CD4-positive, alpha-beta T cell treated with Interleukin-15 for 4 hours (primary cell): ENCODE data around the gene MAGI1.

Experiments
- DNase-seq: peaks from one replicate; pipeline ENCODE4 v3.0.0-alpha.2; 2020; ENCODE audit warnings: low spot score

The MAGI1 gene

DNA sequence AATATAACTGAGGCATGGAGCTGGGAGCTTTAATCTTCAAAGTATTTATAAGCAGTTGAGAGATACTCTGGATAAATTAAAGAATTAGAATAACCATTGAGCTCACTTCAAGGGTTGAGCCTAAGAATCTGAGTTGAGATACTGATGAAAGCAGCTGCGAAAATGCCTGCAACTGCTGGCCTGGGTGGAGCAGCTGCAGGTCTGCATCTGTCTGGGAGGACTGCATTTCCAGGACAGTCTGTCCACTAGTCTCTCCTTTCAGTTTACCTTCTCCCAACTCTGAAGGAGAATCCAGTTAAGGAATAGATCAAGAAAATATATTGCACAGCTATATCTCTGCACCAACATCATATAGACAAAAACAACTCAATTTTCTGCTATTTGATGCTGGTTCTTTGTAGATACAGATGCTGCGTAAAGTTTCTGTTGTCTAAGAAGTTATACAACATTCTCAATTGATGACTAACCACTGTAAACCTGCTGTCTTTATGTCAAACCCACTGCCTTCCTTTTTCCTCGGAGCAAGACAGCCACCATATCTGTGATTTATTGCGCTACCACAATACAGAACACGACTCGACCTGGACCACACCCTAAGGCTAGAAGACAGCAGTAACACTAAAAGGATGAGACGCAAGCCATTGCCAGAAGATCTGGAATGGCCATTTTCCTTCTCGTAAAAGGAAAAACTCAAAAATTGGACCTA, 245.1 kb downstream of the MAGI1 start:
- DNase-seq, result no peak

DNA sequence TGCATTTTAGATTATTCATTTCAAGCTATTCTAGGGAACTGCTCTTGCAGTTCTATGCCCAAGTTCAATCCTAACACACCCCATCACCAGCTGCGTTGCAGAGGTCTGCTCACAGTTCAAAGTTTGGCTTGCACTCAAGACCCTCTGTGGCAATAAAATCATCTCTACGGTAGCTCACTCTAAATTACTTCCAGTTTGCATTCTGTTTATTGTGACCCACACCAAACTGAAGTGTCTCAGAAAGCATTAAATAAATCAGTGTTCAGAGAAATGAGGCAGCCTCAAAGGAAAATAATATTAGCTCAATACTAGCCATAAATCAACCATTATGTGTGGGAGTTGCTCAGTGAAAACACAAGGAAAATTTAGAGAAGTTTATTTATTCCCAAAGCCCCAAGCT, 250.3 kb downstream of the MAGI1 start:
- DNase-seq, result no peak

DNA sequence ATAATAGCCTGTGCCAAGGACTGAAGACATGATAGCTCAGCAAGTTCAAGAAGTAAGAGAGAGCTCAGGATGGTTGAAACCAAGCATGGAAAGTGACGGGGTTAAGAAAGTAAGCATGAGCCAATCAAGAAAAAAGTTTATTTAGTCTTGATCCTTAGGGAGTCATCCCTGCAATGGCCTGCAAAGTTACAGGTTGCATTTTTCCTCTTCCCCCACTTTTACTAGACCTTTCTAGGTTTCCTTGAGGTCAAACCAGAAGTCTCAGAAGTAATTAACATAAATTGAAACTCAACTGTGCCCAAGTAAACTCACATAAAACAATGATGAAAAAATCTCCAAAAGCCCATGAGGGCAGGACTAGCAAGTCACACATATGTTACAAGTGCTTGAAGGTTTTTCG, 250.9 kb downstream of the MAGI1 start:
- no peak for DNase-seq

DNA sequence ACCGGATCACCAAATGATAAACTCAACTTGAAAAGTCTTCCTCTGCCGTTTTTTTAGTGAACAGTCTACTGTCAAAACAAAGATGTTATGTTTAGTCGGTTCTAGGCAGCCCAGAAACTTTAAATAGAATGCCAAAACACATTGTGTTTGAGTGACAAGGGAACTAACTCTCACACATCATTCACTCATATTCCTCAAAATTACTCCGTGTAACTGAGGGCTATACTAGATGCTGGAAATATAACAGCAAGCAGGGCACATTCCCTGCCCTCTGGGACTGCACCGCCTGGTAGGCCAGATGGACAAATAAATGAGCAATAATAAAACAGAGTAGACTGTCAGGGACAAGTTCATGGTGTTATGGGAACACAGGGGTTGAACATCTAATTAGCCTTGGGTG, 251.4 kb downstream of the MAGI1 start:
- no peak for DNase-seq

DNA sequence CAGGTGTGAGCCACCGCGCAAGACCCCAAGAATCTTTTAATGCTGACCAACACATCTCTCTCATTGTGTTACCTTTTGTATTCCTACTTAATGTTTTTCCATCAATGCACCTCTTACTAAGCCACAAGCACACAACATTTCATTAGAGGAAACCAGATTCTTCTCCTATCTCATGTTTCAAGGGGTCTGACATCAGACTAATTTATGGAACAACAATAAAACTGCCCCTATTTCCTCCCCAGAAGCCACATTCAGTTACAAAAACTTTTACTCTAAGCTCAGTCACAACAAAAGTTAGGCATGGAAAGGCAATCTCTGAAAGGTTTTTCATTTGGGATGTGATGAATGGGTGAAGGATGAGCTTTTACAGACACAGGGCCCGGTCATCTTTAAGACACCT, 251.8 kb downstream of the MAGI1 start:
- DNase-seq, result no peak

DNA sequence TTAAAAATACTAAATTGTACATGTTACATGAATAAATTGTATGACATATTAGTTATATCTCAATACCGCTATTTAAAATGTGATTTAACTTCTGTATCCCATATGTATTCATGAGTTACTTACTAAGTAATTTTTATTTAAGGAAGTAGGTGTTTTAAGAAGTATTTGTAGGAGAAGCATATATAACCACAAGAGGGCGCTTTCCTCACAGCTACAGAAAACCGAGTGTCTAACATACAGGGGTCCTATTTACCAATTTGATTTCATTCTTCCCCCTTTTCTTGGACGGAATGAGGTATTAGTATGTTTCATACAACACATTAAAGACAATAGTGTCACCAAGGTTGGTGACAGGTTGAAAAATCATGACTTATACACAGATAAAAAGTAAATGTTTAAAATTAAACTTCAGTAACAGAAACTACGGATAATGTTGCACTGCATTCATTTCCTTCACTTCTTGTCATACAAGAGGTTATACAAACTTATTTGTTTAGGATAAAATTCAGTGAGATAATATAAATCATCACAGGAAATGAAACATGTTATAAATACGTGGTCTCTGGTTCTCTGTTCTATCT, 253.6 kb downstream of the MAGI1 start:
- DNase-seq, result no peak

DNA sequence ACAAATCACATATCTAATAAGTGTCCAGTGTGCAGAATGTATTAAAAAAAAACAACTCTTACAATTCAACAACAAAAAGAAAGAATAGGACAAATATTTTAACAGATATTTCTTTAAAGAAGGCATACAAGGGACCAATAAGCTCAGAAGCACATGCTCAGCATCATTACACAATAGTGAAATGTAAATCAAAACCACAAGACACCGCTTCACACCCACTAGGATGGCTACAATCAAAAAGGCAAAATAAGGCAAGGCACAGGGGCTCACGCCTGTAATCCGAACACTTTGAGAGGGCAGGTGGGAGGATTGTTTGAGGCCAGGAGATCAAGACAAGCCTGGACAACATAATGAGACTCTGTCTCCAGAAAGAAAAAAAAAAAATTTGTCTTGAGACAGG, 255.6 kb downstream of the MAGI1 start:
- DNase-seq, result no peak

DNA sequence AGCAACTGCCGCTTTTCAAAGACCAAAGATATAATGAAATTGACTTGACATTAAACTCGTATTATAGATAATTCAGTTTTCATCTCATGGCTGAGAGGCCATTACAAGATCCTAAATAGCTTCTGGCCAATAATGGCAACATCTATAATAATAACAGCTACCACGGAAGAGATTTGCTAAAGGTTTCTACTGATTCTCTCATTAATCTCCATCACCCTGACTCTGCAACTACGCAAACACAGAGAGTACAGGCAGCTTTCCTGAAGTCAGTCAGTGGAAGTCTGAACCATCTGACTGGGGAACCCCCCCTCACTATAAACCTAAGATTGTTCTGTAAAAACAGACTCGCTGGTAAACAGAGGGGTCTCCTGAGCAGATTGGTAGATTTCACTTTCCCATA, 257.1 kb downstream of the MAGI1 start:
- no peak for DNase-seq

DNA sequence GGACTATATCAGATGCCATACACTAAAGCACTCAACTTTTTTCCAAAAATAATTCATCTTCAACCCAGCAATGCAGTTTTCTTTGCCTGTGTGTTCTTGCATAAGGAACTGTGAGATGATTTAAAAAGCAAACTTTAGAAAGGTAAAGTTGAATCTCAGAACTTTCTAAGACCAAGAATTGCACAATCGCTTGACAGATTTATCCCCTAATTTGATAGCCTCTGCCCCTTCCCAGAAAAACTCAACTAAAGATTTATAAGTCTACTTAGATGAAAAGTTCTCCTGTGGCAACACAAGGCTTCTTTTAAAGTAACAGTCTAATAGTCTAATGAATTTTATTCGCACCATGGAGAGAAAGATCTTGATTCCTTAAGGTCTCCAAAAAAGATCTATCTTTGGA, 259.3 kb downstream of the MAGI1 start:
- no peak for DNase-seq

DNA sequence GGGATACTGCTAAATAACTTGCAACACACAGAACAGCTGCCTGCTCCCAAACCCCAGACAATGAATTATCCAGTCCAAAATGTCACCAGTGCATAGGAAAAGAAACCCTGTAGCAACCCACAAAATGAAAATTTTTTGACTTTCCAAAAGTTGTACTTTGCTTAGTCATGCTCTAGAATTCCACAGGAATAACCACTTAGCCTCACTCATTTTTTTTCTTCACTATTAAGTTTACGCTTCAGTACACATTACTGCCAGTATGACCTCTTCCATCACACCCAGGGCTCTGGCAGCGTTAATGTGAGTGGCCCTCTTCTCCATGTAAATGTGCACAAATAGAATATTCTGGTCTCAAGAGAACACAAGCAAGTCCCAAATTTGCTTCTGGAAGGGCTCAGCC, 259.8 kb downstream of the MAGI1 start:
- no peak for DNase-seq

DNA sequence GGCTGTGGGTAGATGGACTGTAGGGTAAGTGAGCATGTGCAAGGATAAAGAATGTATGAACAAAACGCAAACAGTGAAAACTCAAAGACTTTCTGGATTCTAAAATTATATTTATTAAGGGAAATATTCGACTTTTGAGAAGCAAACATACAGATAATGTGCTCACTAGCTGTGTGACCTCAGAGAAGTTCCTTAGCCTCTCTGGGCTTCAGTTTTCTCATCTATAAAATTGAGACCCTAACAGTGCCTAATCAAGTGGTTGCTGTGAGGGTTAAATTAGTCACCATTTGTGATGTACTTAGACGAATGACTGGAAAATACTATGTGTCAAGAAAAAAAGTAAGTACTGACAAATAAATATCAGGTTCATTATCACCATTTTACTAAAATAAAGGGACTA, 261.7 kb downstream of the MAGI1 start:
- no peak for DNase-seq

DNA sequence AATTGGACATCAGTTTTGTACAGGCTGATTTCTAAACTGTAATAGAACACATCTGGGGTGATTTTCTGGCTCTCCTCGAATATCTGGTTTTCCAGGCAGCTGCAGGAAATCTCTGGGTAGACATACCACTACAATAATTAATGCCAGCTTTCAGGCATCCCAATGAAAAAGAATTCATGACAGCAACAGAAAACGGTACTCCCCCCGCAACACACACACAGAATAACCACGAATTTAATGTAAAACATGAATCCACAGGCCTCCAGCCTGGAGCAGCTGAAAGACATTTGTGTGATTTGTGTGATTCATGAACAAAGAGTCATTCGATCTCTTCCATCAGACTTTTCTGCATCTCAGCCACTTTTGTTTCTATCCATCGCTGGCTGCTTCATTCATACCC, 262.2 kb downstream of the MAGI1 start:
- no peak for DNase-seq

DNA sequence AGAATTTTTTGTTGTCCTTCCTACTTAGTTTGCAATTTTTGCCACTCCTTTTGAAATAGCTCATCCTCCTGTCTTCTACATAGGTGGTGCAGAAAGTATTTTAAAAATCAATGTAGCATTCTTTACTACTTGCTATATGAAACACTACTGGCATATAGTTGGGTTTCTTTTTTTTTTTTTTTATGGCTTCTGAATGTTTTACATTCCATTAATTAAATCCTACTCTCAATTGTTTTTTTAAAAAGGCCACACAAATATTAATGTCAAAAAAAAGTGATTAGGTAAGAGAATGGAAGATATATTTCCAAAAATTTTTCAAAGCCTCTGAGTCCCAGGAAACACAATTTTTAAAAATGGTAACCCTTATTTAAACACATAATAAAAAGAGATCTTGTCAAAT, 262.6 kb downstream of the MAGI1 start:
- DNase-seq, result no peak

DNA sequence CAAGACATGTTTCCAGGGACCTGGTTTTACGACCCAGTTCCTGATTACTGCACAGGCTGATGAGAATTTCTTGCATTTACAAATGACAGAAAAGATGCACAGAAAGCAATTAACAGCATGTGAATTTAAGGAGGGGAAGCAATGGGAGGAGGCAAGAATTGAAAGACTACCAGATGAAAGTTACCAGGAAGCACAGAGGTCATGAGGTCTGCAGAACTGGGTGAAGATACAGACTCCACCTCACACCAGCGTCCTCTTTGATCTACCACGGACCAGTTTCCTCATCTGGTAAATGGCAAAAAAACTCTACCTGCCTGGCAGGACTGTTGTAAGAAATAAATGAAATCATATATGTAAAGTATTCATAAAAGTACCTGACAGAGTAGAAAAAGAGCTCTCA, 266.0 kb downstream of the MAGI1 start:
- no peak for DNase-seq

DNA sequence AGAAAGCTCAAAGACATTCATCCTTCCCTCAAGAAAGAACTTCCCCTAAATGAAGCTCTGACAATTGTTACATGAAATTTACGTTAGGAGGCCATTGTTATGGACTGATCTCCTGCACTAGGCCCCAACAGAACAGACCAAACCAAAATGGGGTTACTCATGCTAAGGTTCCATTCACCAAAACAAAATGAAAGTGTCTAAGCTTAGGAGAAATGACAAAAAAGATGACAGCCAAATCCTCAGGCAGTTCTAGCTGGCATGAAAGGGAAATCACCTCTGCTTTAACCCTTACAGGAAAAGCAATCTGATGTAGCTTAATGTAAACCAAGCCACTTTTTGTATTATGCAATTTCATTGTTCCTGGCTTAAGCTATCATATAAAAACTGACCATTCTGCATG, 271.2 kb downstream of the MAGI1 start:
- no peak for DNase-seq

DNA sequence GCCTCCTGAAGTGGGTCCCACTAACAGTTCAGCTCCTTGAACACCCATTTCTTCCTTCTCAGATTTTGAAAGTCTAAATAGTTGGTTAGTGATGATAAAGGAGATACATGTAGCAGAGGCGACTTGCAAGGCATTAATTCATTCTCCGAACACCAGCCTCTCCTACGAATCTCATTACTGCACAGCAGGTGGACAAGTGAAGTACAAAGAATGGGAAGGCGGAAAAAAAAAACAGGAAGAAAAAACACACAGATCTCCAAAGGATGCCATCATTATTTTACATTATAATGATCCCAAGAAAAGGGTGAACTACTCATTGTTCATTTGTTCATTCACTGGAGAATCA, 276.5 kb downstream of the MAGI1 start:
- no peak for DNase-seq

DNA sequence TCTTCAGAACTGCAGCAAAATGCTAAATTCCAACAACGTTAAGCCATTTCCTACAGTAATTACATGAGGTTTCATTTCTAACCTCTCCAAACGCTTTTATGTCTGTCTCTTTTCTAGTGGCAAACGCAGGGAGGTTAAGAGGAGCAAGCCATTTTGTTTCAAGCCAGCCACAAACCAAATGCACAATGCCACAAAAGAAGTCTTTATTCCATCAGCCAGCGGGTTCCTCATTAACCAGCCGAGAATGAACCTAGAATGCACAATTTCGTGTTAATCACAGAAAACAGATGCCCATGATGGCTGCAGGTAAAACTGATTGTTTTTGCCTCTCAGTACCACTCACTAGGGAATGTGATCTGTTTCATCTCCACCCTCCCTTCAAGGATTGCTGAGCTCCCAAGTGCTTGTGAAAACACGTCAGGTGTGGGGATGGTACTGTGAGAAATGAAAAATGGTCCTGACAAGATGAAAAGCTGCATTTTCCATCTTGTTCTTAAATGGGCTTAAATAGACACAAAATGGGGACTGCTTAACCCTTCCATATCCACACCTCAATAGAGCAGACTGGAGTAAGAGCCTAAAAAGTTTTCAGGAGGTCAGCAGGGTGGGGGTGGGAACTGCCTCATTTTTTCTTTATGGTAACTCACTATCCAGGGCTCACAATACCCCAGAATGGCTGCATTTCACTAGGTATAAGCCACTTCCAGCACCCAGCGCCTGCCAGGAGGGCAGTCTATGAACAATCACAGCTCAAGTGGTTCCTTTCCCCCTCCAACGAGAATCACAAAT, 277.1 kb downstream of the MAGI1 start:
- no peak for DNase-seq

DNA sequence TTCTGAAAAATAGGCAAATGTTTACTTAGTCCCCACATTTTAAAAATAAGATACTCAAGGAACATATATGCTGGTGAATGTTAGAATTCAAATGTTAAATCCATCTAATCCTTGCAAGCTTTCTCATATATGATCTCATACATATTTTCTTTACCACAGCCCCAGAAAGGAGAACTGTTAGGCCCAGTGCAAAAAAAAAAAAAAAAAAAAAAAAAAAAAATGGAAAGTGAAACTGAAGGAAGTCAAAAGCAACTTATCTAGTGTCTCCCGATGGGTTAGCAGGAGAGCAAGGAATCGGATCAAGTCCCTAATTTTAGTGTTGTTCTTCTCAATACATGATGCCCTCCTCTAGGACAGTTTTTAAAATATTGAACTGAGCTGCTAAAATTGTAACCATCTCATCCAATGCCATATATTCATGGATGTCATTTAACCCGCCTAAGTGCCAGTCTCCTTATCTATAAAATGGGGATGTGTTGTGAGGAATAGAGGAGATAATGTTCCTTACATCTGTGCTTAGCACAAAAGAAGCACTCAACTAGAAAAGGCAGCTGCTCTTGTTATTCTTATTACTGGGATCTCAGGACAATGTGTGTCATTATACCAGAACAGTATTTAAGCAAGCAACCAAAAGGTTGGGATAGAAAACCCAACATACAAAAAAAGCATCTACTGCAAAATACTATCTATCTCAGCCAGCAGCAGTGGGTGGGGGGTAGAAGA, 279.7 kb downstream of the MAGI1 start:
- no peak for DNase-seq

DNA sequence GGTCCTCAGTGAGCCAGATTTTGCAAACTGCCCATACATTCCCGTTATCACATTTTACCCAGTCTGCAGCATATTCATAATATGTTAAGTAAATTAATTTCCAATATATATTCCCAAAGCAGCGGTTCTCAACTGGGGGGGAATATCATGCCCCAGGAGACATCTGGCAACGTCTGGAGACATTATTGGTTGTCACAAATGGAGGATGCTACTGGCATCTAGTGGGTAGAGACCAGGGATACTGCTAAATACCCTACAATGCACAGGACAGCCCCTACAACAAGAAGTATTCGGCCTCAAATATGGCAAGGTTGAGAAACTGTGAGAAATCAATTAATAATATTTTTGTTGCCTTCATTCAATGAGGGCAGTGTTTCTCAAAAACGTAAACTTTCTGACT, 280.3 kb downstream of the MAGI1 start:
- DNase-seq, result no peak

DNA sequence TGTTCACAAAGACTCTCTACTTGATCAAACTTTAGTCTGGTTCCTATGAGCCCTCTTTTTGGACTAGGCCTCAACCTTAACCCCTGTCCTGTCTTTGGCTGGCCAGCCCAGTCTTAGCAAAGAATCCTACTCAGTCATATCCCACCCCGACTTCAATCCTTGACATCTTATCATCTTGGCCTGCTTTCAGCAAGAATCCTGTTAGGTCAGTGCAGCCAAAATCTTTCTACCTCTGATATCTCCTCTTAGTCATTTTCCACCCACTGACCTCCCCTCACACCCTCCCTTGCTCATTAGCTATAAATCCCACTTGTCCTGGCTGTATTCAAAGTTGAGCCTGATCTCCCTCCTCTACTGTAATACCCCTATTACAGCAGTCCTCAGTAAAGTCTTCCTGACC, 286.1 kb downstream of the MAGI1 start:
- no peak for DNase-seq

DNA sequence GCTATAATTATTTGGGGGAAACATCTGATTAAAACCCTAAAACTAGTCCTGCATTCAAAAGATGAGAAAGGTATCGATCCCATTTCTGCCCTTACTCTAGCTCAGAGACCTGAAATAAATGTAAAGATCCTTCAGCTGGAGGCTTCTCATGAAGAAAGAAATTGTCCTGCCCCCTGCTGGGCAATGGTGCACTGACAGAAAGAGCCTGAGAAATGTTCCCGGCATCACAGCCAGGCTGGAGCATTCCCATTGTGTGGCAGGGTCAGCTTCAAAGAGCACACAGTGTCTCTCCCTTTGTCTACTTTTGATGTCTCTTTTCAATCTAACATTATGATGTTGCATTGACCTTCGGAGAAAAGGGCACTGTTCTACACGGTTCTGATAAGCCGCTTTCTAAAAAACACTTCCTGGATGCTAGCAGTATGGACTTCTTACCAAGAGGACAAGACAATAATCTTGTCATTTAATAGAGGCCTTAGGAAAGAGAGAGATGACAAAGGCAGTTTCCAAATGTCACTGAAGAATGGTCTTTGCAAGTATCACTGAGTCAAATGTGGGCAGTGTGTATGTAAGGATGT, 287.5 kb downstream of the MAGI1 start:
- no peak for DNase-seq

DNA sequence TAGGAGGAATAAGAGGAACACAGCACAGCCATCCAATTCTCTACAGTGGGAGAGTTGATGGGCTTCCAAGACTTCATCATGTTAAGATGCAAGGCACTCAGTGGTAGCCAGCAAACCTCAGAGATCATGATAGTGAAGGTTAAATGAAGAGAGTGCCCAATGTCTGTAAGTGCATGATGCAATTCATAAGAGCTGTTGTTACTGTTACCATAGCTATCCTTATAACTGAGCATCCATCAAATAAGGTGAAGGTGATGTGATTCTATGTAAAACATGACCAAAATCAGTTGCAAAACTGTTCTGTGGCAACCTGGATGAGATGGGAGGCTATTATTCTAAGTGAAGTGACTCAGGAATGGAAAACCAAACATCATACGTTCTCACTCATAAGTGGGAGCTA, 289.7 kb downstream of the MAGI1 start:
- no peak for DNase-seq

DNA sequence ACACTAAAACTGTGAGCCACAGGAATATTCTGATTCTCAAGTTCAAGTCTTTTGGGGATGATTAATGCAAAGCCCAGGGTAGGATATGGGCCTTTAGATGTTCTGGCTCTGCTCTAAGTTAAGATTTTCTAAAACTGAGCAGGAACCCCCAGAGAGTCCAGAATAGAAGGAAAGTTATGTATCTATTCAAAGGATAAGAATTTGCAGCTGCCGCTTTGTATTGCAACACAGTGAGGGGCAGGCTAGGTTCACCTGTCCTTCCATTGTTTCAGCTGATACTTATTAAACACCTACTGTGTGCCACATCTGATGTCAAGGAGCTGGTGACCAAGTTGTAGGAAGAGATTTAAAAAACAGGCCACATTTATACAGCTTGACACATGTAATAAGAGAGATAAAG, 290.4 kb downstream of the MAGI1 start:
- no peak for DNase-seq
